ENCODE data around the gene JAZF1. TPM values are rescaled to one million over a fixed set of nuclear protein-coding genes. Genes with fewer than 3 reads are reported as not detected.

JAZF1 gene
- total and polyA plus RNA-seq, 2 of the 4 experiments (the other 2 are of a cell fraction), result 8.4 to 10.5 TPM

DNA sequence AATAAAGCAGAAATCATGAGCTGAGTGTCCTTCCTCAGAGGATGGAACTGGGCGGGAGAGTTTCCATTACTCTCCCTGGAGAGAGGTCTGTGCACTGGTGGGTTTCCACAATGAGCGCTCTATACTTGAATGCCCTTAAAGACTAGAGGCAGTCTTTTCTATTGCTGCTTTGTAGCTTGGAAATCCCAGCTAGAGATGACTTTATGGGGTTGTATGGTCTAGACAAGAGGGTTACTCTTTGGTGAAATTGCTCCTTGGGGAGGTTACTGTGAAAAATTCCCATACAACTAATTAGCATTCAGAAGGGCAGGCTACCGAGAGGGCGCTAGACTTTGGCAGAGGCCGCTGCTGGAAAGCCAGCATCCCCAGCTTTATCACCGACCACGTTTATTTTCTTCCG, 303.8 kb downstream of the JAZF1 start:
- Histone ChIP-seq H3K9ac (ENCODE audit: low read depth, low read length) (no peak overlapping the region), H3K36me3 (ENCODE audit: control insufficient read depth, insufficient read depth, low read length) (no peaks in the 10 kb centered on the region), H2BK120ac (ENCODE audit: low read depth, low read length) (no peak overlapping the region), H3K4me3 (ENCODE audit: insufficient read depth, low read depth, low read length) (no peak overlapping the region), H4K8ac (ENCODE audit: low read depth in 2 of 2, low read length in 2 of 2) (no peak overlapping the region), H4K5ac (ENCODE audit: low read depth, low read length) (no peak overlapping the region), H2BK5ac (ENCODE audit: low read depth, low read length, poor library complexity, severe bottlenecking) (no peak overlapping the region), H2BK15ac (ENCODE audit: low read depth, low read length) (no peak overlapping the region), H2AK5ac (ENCODE audit: low read depth, low read length) (no peak overlapping the region), H3K9me1 (ENCODE audit: insufficient read depth, low read length) (peaks cover 3% of the 10 kb centered on the region; the same call in 1 of the 2 replicates), H3K4me1 (ENCODE audit: control insufficient read depth, insufficient read depth, low read length) (peaks cover 3% of the 10 kb centered on the region; the same call in 1 of the 2 replicates), H3K4ac (ENCODE audit: low read depth, low read length) (no peak overlapping the region), H3K23ac (ENCODE audit: low read depth, low read length) (no peak overlapping the region), H4K91ac (ENCODE audit: insufficient read depth, low read depth, low read length) (no peak overlapping the region), H3K27ac (ENCODE audit: insufficient read depth, low read length) (no peak overlapping the region), H3K27me3 (ENCODE audit: control insufficient read depth, insufficient read depth, low read length) (no peaks in the 10 kb centered on the region), H2AFZ (replicated peaks; ENCODE audit: low read length, poor library complexity) (no peak overlapping the region), H3K18ac (ENCODE audit: low read depth, low read length) (no peak overlapping the region), H3K9me3 (ENCODE audit: control insufficient read depth, insufficient read depth, low read length) (no peaks in the 10 kb centered on the region), H4K20me1 (ENCODE audit: insufficient read depth, low read length) (0 out of 2 replicates have a peak, but pooled peaks cover 9% of the 10 kb centered on the region), H3K4me2 (ENCODE audit: low read depth, low read length) (no peak overlapping the region), H3K79me1 (ENCODE audit: low read depth in 1 of 2, low read length in 2 of 2) (peaks cover 0 to 12% of the 10 kb centered on the region in 2 experiments), H3K56ac (ENCODE audit: extremely low read depth, insufficient read depth, low read length) (no peak overlapping the region), H3K14ac (replicated peaks; ENCODE audit: low read depth, low read length) (no peak overlapping the region), H2BK20ac (ENCODE audit: low read depth, low read length) (no peak overlapping the region), H2AK9ac (replicated peaks; ENCODE audit: low read depth, low read length, poor library complexity) (no peak overlapping the region)
- DNase-seq (no peak), ATAC-seq (ENCODE audit: low read depth) (no peak)
- no TSS peak for BruUV-seq (replicated peaks)
- 87% methylated on average over 4 of the region's 8 CpGs; no CpG with 5 or more reads in 1 of the 2 experiments for WGBS, 2 experiments (ENCODE audit: extremely low coverage in 2 of 2, insufficient read length in 1 of 2)
- ChIA-PET POLR2A (ENCODE audit: unreplicated experiment) (no interaction called here), CTCF (interaction anchor here (0.6 kb wide), 1 partner anchor 22 kb away, joined by 3 read pairs; no protein-coding TSS in a partner anchor)
- dilution Hi-C loops (cut with HindIII; ENCODE audit: low sequenced_read_pairs, unreplicated experiment) (no loop called here), intact Hi-C loops (cut with micrococcal nuclease) (no loop called here), in situ Hi-C loops (cut with MboI; ENCODE audit: low sequenced_read_pairs) (no loop called here)
- no peak for TF ChIP-seq SMC3 (IDR thresholded peaks at IDR 0.05; ENCODE audit: low read depth, low read length)
- TF ChIP-seq POLR2A (IDR thresholded peaks at IDR 0.05; ENCODE audit: low read depth, low read length), result no peak
- TF ChIP-seq, protein P1, sequence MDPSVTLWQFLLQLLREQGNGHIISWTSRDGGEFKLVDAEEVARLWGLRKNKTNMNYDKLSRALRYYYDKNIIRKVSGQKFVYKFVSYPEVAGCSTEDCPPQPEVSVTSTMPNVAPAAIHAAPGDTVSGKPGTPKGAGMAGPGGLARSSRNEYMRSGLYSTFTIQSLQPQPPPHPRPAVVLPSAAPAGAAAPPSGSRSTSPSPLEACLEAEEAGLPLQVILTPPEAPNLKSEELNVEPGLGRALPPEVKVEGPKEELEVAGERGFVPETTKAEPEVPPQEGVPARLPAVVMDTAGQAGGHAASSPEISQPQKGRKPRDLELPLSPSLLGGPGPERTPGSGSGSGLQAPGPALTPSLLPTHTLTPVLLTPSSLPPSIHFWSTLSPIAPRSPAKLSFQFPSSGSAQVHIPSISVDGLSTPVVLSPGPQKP (IDR thresholded peaks at IDR 0.05; ENCODE audit: borderline replicate concordance, low read depth, low read length), result no peak
- no peak for TF ChIP-seq CHD1 (IDR thresholded peaks at IDR 0.05; ENCODE audit: low read depth, low read length)
- TF ChIP-seq RCOR1 (IDR thresholded peaks at IDR 0.05; ENCODE audit: insufficient replicate concordance, low read length), result no peak
- TF ChIP-seq, protein P2, sequence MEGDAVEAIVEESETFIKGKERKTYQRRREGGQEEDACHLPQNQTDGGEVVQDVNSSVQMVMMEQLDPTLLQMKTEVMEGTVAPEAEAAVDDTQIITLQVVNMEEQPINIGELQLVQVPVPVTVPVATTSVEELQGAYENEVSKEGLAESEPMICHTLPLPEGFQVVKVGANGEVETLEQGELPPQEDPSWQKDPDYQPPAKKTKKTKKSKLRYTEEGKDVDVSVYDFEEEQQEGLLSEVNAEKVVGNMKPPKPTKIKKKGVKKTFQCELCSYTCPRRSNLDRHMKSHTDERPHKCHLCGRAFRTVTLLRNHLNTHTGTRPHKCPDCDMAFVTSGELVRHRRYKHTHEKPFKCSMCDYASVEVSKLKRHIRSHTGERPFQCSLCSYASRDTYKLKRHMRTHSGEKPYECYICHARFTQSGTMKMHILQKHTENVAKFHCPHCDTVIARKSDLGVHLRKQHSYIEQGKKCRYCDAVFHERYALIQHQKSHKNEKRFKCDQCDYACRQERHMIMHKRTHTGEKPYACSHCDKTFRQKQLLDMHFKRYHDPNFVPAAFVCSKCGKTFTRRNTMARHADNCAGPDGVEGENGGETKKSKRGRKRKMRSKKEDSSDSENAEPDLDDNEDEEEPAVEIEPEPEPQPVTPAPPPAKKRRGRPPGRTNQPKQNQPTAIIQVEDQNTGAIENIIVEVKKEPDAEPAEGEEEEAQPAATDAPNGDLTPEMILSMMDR (conservative IDR thresholded peaks at IDR 0.05; ENCODE audit: low read depth, low read length), result no peak
- TF ChIP-seq, protein P3, sequence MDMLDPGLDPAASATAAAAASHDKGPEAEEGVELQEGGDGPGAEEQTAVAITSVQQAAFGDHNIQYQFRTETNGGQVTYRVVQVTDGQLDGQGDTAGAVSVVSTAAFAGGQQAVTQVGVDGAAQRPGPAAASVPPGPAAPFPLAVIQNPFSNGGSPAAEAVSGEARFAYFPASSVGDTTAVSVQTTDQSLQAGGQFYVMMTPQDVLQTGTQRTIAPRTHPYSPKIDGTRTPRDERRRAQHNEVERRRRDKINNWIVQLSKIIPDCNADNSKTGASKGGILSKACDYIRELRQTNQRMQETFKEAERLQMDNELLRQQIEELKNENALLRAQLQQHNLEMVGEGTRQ (IDR thresholded peaks at IDR 0.05; ENCODE audit: low read depth, low read length), result no peak
- TF ChIP-seq BHLHE40 (IDR thresholded peaks at IDR 0.05; ENCODE audit: low read depth, low read length), result no peak
- no peak for TF ChIP-seq NFE2L2 (IDR thresholded peaks at IDR 0.05; ENCODE audit: low read depth, low read length)
- TF ChIP-seq FOS (IDR thresholded peaks at IDR 0.05; ENCODE audit: low read depth, low read length), result no peak
- TF ChIP-seq RFX5 (IDR thresholded peaks at IDR 0.05; ENCODE audit: low read depth, low read length), result no peak
- TF ChIP-seq MXI1 (IDR thresholded peaks at IDR 0.05; ENCODE audit: borderline replicate concordance, low read depth, low read length), result no peak
- TF ChIP-seq MAFK (IDR thresholded peaks at IDR 0.05; ENCODE audit: low read depth, low read length), result no peak
- TF ChIP-seq RAD21 (IDR thresholded peaks at IDR 0.05; ENCODE audit: low read length), result no peak
- TF ChIP-seq MAZ (IDR thresholded peaks at IDR 0.05; ENCODE audit: borderline replicate concordance, low read depth, low read length), result no peak
- no peak for TF ChIP-seq CEBPB (IDR thresholded peaks at IDR 0.05; ENCODE audit: low read depth, low read length)

All from IMR-90 (cell line).